GM12873 (cell line): ENCODE results near the gene HDAC4.

Experiments
- TF ChIP-seq, protein P1 (sequence below): IDR thresholded peaks from 2 replicates; pipeline ENCODE4 v1.5.1; 2012; ENCODE audit warnings: low read depth, mild to moderate bottlenecking, moderate library complexity, low read length, control low read depth; ENCODE audit not compliant: insufficient read depth; ENCODE audit errors: missing control alignments

Gene HDAC4

GRCh38 chr2:239421851-239422250 is 21.0 kb upstream of the HDAC4 start:
- TF ChIP-seq, protein P1, sequence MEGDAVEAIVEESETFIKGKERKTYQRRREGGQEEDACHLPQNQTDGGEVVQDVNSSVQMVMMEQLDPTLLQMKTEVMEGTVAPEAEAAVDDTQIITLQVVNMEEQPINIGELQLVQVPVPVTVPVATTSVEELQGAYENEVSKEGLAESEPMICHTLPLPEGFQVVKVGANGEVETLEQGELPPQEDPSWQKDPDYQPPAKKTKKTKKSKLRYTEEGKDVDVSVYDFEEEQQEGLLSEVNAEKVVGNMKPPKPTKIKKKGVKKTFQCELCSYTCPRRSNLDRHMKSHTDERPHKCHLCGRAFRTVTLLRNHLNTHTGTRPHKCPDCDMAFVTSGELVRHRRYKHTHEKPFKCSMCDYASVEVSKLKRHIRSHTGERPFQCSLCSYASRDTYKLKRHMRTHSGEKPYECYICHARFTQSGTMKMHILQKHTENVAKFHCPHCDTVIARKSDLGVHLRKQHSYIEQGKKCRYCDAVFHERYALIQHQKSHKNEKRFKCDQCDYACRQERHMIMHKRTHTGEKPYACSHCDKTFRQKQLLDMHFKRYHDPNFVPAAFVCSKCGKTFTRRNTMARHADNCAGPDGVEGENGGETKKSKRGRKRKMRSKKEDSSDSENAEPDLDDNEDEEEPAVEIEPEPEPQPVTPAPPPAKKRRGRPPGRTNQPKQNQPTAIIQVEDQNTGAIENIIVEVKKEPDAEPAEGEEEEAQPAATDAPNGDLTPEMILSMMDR, result no peak

DNA sequence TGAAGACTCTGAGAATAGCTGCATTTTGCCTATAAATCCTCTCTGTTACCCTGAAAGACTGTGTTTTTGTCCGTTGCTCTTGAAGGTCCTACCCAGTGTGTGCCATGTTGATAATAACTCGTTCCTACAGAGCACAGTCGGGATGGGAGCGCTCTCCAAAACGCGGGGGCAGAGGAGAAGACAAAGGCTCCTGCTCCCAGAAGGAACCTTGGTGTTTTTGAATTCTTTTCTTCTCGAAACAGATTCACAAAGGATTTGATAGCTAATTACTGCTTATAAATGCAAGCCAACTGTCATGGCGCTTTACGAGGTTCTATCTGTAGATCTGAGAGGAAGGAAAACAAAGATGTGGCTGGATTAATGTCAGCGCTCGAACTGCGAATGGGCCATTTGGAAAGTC is 19.3 kb upstream of the HDAC4 start:
- TF ChIP-seq, protein P1, result no peak

DNA sequence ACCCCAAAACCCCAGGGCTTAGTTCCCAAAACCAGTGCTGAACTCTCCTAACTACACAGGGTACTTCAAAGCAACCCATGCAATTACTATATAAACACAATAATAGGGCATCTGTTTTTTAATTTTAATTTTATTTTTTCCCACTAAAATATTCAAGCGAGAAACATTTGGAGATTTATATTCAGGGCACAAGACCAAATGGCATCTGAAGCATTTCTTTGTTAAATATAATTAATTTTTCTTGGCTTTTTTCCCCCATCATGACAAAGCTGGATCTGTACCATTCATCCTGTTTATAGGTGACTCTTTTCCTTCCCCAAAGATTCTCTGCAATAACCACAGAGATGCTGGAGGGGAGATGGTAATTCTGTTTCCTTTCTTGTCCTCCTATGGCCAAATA is 18.1 kb upstream of the HDAC4 start:
- TF ChIP-seq, protein P1, result no peak

GRCh38 chr2:239412905-239413603 is 12.2 kb upstream of the HDAC4 start:
- TF ChIP-seq, protein P1, result no peak

DNA sequence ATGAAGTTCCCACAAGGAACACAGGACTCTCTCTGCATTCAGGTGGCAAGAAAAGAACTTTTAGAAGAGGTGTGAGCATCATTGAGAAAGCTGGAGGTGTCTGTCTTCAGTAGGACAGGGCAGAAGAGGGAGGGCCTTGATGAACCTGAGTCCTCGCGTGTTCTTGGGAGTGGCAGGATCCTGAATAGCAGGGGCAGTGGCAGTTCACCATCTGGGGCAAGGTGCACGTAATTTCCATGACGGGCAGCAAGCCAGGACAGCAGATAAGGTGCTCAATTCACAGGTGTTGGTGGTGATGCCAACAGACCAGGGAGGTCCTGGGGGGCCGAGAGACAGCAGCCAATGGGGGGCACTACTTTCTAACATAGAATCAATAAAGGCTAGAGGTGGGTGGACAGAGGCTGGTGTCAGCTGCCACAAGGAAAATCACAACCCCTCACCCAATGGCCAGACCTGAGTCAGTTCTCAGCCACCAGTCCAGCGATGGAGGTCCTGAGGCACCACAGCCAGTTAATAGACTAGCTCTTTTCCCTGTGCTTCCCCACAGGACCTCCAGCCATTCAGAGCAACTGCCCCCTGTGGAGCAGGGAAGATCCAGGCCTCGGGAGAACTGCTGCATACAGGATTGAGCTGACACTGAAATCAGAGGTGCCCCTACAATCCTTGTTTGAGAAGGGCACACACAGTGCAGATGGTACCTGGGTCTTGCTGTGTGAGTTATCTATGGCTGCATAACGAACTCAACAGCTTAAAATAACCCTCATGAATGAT is 10.9 kb upstream of the HDAC4 start:
- TF ChIP-seq, protein P1, result no peak

DNA sequence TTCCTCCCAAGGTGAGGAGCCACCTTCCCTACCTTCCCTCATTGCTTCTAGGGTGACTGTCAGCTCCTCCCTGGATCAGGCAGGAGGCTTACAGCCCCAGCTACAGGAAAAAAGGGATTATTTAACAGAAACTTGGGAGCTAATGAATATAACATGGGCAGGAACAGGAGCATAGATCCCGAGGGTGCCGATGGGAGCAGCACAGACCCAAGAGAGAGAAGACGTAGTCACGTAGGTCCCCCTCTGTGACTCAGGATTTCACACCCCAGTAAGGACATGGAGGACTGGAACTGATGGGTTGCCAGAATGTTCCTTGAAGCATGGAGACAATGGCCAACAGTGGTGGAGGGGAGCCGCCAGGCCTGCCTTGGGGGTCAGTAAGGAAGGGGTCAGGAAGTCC is 10.3 kb upstream of the HDAC4 start:
- TF ChIP-seq, protein P1, result no peak

DNA sequence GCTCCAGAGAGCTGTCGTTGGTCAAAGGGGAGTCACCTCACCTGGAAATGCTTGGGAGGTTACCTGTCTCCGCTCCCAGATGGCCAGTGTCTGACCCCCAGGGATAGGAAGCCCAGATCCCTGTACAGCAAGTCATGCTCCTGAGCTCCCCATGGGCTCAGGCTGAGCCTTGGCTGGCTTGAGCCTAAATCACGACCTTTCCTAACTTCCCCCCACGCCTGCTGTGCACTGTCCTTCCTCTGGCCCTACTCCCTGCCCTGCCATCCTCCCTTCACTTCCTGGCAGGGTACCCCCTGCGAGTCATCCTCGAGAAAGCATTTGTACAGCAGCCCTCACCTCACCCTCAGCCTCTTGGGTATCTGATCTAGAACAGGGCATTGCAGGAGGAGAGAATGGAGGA is 9.2 kb upstream of the HDAC4 start:
- TF ChIP-seq, protein P1, result no peak
